Body of pancreas (tissue), 4 donors: ENCODE data around the gene SIGLEC12. TPM values are rescaled to one million over a fixed set of nuclear protein-coding genes. Genes with fewer than 3 reads are reported as not detected.

ENCODE experiments used
- ATAC-seq: fragments of 150-250 bp; one replicate; pipeline ENCODE4 v1.9.1; 2016
- DNase-seq, 4 donors: peaks; one replicate each; pipeline ENCODE4 v3.0.0-alpha.2; 2019
- H3K27ac ChIP-seq, 4 donors: fragments of 200-600 bp; sonication (generic); 1 replicate in 3 of 4; 2 replicates in 1 of 4; pipeline versions ENCODE4 v1.5.1 to v1.6.1; 2016 to 2019; ENCODE audit warnings: mild to moderate bottlenecking in 1 of 4, mixed read lengths in 1 of 4, moderate library complexity in 1 of 4
- H3K27me3 ChIP-seq, 2 donors: fragments of 200-600 bp; sonication (generic); one replicate each; pipeline ENCODE4 v1.6.0; 2016; ENCODE audit warnings: mild to moderate bottlenecking in 1 of 2
- H3K36me3 ChIP-seq, 2 donors: fragments of 200-600 bp; sonication (generic); replicated peaks in 1 of 2; 2 replicates each; pipeline ENCODE4 v1.5.1; 2016; ENCODE audit warnings: low read depth in 2 of 2; ENCODE audit not compliant: insufficient read depth in 1 of 2
- H3K4me1 ChIP-seq: fragments of 200-600 bp; sonication (generic); one replicate; pipeline ENCODE4 v1.6.0; 2016
- H3K4me3 ChIP-seq, 2 donors: fragments of 200-600 bp; sonication (generic); 1 replicate in 1 of 2; 2 replicates in 1 of 2; pipeline ENCODE4 v1.5.1; 2016 to 2019
- H3K9me3 ChIP-seq, 3 donors: fragments of 200-600 bp; sonication (generic); 1 replicate in 2 of 3; 2 replicates in 1 of 3; pipeline ENCODE4 v1.5.1; 2016
- POLR2A ChIP-seq, 3 donors: fragments of 450-650 bp; IDR thresholded peaks; one replicate each; pipeline ENCODE4 v1.6.1; 2016; ENCODE audit warnings: antibody characterized with exemption in 3 of 3, mild to moderate bottlenecking in 2 of 3
- WGBS, 2 donors: methylation state at CpG; one replicate each; pipeline ENCODE4 v1.1.5; 2017; 5-methylcytosine and 5-hydroxymethylcytosine counted together
- intact Hi-C: fragments of 100-400 bp; cut with DNase I; formaldehyde crosslinking; loops from one replicate; pipeline ENCODE4 v1.15.1; 2023
- total RNA-seq, 2 donors: library from RNA; depleted of rRNA; stranded (reverse); fragments of >200 nt; gene quantifications; one replicate each; pipeline ENCODE4 v1.1.0, GENCODE V29; 2016
- TF ChIP-seq, protein P1 (sequence below), 7 experiments: fragments of 450-650 bp in 4 of 7; fragments of 200-600 bp in 3 of 7; sonication (generic) in 3 of 7; IDR thresholded peaks; one replicate each; pipeline ENCODE4 v1.5.1; 2016 to 2019; ENCODE audit warnings: antibody characterized with exemption in 7 of 7

The SIGLEC12 gene
- total RNA-seq, 2 donors from 2014 or later: not detected

- no peaks in the 10 kb centered on the region for H3K27me3 ChIP-seq
- no peaks in the 10 kb centered on the region for H3K36me3 ChIP-seq
- no peak for TF ChIP-seq POLR2A (IDR thresholded peaks at IDR 0.05)
- TF ChIP-seq, protein P1, sequence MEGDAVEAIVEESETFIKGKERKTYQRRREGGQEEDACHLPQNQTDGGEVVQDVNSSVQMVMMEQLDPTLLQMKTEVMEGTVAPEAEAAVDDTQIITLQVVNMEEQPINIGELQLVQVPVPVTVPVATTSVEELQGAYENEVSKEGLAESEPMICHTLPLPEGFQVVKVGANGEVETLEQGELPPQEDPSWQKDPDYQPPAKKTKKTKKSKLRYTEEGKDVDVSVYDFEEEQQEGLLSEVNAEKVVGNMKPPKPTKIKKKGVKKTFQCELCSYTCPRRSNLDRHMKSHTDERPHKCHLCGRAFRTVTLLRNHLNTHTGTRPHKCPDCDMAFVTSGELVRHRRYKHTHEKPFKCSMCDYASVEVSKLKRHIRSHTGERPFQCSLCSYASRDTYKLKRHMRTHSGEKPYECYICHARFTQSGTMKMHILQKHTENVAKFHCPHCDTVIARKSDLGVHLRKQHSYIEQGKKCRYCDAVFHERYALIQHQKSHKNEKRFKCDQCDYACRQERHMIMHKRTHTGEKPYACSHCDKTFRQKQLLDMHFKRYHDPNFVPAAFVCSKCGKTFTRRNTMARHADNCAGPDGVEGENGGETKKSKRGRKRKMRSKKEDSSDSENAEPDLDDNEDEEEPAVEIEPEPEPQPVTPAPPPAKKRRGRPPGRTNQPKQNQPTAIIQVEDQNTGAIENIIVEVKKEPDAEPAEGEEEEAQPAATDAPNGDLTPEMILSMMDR (IDR thresholded peaks at IDR 0.05): peak; percentile 68 to 91 (median 72)
- no peaks in the 10 kb centered on the region for H3K9me3 ChIP-seq
- DNase-seq (peak; percentile 74 to 83 (median 78)), ATAC-seq (peak; percentile 53)
- intact Hi-C loops: loop anchor here (10.0 kb wide), 1 partner anchor 182 kb away; no protein-coding TSS in a partner anchor
- 23 to 26% methylated on average over 7 of the region's 7 CpGs for WGBS, 2 donors
- H3K4me3 ChIP-seq: no peak overlapping the region
- no peak overlapping the region for H3K27ac ChIP-seq
- no peaks in the 10 kb centered on the region for H3K4me1 ChIP-seq
Measured at GRCh38 chr19:51473009-51473707, 28.4 kb downstream of the SIGLEC12 start.

DNA sequence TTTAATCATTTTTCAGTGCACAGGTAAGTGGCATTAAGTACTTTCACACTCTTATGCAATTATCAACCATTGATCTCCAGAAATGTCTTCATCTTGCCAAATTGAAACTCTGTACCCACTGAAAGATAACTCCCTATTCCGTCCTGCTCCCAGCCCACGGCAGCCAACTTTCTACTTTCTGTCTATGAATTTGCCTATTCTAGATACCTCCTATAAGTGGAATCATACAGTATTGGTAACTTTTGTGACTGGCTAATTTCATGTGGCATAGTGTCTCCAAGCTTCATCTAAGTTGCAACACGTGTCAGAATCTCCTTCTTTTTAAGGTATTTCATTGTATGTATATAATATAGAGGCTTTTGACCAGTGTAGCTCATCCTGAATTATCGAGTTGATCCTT lies 29.0 kb downstream of the SIGLEC12 start:
- no peaks in the 10 kb centered on the region for H3K9me3 ChIP-seq
- H3K36me3 ChIP-seq: no peaks in the 10 kb centered on the region
- ATAC-seq (no peak), DNase-seq (no peak)
- H3K4me1 ChIP-seq: no peaks in the 10 kb centered on the region
- intact Hi-C loops: loop anchor here (10.0 kb wide), 1 partner anchor 182 kb away; no protein-coding TSS in a partner anchor
- no peak overlapping the region for H3K4me3 ChIP-seq
- H3K27me3 ChIP-seq: no peaks in the 10 kb centered on the region
- 4 to 6% methylated on average over 4 of the region's 4 CpGs for WGBS, 2 donors
- no peak overlapping the region for H3K27ac ChIP-seq
- TF ChIP-seq, protein P1 (IDR thresholded peaks at IDR 0.05): no peak
- TF ChIP-seq POLR2A (IDR thresholded peaks at IDR 0.05): no peak

- Histone ChIP-seq H3K4me3 (no peak overlapping the region), H3K4me1 (no peaks in the 10 kb centered on the region), H3K9me3 (no peaks in the 10 kb centered on the region), H3K36me3 (no peaks in the 10 kb centered on the region), H3K27ac (no peak overlapping the region), H3K27me3 (no peaks in the 10 kb centered on the region)
- TF ChIP-seq, protein P1 (IDR thresholded peaks at IDR 0.05): no peak
- no peak for TF ChIP-seq POLR2A (IDR thresholded peaks at IDR 0.05)
- ATAC-seq (no peak), DNase-seq (no peak)
- 40 to 44% methylated on average over 1 of the region's 1 CpG for WGBS, 2 donors
- intact Hi-C loops: loop anchor here (10.0 kb wide), 1 partner anchor 183 kb away; no protein-coding TSS in a partner anchor
Measured at GRCh38 chr19:51471527-51471926, 30.1 kb downstream of the SIGLEC12 start.

DNA sequence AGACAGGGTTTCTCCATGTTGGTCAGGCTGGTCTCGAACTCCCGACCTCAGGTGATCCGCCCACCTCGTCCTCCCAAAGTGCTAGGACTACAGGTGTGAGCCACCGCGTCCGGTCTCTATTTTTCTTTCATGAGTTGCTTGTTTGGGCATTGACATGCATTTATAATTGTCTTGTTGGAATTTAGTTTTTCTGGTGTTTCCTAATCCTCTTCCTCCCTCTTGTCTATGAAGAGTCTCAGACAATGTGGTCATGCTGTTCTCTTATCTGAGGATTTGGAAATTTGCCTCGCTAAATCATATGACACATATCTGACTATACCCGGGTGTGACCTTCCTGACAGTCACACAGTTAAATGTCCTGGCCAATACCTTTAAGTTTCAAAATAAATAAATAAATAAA lies 30.6 kb downstream of the SIGLEC12 start:
- intact Hi-C loops: loop anchor here (10.0 kb wide), 1 partner anchor 184 kb away; no protein-coding TSS in a partner anchor

More for the DNA sequence above, 30.6 kb downstream of the SIGLEC12 start:
- Histone ChIP-seq H3K27me3 (no peaks in the 10 kb centered on the region), H3K36me3 (no peaks in the 10 kb centered on the region), H3K4me1 (no peaks in the 10 kb centered on the region), H3K4me3 (no peak overlapping the region), H3K9me3 (no peaks in the 10 kb centered on the region), H3K27ac (no peak overlapping the region)
- WGBS, 2 donors: 54 to 60% methylated on average over 9 of the region's 9 CpGs
- DNase-seq: no peak
- ATAC-seq: no peak
- TF ChIP-seq, protein P1 (IDR thresholded peaks at IDR 0.05): no peak
- TF ChIP-seq POLR2A (IDR thresholded peaks at IDR 0.05): no peak
